Ascending aorta (tissue), 2 donors: ENCODE measurements around the gene LHFPL2. TPM values are rescaled to one million over a fixed set of nuclear protein-coding genes. Genes with fewer than 3 reads are reported as not detected.

Experiments used
- DNase-seq, 2 donors: peaks; one replicate each; pipeline ENCODE4 v3.0.0-alpha.2; 2019; ENCODE audit warnings: low spot score in 2 of 2
- H3K27ac ChIP-seq, 2 donors: fragments of 200-600 bp; sonication (generic); one replicate each; pipeline ENCODE4 v1.5.1; 2016 to 2017; ENCODE audit warnings: mild to moderate bottlenecking in 1 of 2
- H3K27me3 ChIP-seq: fragments of 200-600 bp; sonication (generic); one replicate; pipeline ENCODE4 v1.5.1; 2017
- H3K36me3 ChIP-seq, 2 donors: fragments of 200-600 bp; sonication (generic); one replicate each; pipeline ENCODE4 v1.5.1; 2016
- H3K4me1 ChIP-seq, 2 donors: fragments of 200-600 bp; sonication (generic); one replicate each; pipeline ENCODE4 v1.5.1; 2016 to 2017; ENCODE audit warnings: mild to moderate bottlenecking in 1 of 2
- H3K4me3 ChIP-seq, 2 donors: fragments of 200-600 bp; sonication (generic); one replicate each; pipeline ENCODE4 v1.5.1; 2016 to 2017; ENCODE audit warnings: mild to moderate bottlenecking in 1 of 2
- H3K9me3 ChIP-seq, 2 donors: fragments of 200-600 bp; sonication (generic); one replicate each; pipeline ENCODE4 v1.5.1; 2016
- intact Hi-C: fragments of 100-400 bp; cut with DNase I; formaldehyde crosslinking; loops from one replicate; pipeline ENCODE4 v1.15.1; 2023
- total RNA-seq: library from RNA; depleted of rRNA; stranded (reverse); fragments of >200 nt; gene quantifications from one replicate; pipeline ENCODE4 v1.1.0, GENCODE V29; 2016
- TF ChIP-seq, protein P1 (sequence below), 3 experiments: fragments of 200-600 bp in 2 of 3; fragments of 450-650 bp in 1 of 3; sonication (generic) in 2 of 3; IDR thresholded peaks; one replicate each; pipeline ENCODE4 v1.5.1; 2016 to 2019; ENCODE audit warnings: antibody characterized with exemption in 3 of 3, mild to moderate bottlenecking in 1 of 3, moderate library complexity in 1 of 3

LHFPL2 gene
- total RNA-seq, 1 donor from 2014 or later: 9.7 TPM

GRCh38 chr5:78661044-78661443 is 12.5 kb upstream of the LHFPL2 start:
- H3K9me3 ChIP-seq: no peaks in the 10 kb centered on the region
- intact Hi-C loops: no loop called here
- TF ChIP-seq, protein P1, sequence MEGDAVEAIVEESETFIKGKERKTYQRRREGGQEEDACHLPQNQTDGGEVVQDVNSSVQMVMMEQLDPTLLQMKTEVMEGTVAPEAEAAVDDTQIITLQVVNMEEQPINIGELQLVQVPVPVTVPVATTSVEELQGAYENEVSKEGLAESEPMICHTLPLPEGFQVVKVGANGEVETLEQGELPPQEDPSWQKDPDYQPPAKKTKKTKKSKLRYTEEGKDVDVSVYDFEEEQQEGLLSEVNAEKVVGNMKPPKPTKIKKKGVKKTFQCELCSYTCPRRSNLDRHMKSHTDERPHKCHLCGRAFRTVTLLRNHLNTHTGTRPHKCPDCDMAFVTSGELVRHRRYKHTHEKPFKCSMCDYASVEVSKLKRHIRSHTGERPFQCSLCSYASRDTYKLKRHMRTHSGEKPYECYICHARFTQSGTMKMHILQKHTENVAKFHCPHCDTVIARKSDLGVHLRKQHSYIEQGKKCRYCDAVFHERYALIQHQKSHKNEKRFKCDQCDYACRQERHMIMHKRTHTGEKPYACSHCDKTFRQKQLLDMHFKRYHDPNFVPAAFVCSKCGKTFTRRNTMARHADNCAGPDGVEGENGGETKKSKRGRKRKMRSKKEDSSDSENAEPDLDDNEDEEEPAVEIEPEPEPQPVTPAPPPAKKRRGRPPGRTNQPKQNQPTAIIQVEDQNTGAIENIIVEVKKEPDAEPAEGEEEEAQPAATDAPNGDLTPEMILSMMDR (IDR thresholded peaks at IDR 0.05): no peak
- peaks cover 0 to 5% of the 10 kb centered on the region in 2 donors for H3K4me1 ChIP-seq
- DNase-seq: no peak
- H3K27me3 ChIP-seq: no peaks in the 10 kb centered on the region
- no peaks in the 10 kb centered on the region for H3K36me3 ChIP-seq
- no peak overlapping the region for H3K4me3 ChIP-seq
- H3K27ac ChIP-seq: no peak overlapping the region

DNA sequence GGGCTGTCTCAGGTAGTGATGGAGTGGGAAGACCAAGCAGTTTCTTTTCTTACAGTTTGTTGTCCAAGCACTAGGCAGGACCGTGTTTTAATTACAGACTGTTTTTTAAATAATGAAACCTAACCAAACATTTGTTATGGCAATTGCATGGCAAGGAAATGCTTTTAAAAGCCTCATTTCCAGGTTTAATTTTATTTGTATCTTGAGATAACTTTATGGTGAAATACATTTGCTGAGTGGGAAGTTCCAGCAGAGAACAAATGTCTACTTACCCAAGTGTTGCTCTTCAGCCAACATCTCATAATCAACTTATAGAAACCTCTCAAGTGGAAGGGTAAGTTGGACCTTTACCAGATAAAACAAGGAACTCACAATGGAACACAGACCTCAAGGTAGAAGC is 11.8 kb upstream of the LHFPL2 start:
- H3K4me1 ChIP-seq: peaks cover 0 to 5% of the 10 kb centered on the region in 2 donors
- TF ChIP-seq, protein P1 (IDR thresholded peaks at IDR 0.05): no peak

DNA sequence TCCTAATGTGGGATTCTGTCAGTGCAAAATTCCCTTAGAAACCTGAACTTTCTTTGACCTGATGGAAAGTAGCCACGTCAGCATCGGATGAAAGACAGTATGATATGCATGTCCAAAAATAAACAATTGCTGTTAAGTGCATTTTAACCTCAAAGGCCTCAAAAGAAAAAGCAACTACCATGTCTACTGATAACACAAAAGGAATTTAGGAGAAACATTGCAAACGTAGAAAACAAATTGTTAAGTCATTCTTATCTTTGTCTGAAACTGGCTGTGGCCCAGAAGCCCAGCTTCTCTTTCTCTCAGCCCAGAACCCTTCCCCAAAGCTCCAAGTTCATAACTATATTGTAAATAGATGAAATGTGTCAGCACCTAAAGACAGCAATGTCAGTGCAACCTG is 11.1 kb upstream of the LHFPL2 start:
- H3K36me3 ChIP-seq: no peaks in the 10 kb centered on the region
- TF ChIP-seq, protein P1 (IDR thresholded peaks at IDR 0.05): no peak
- peaks cover 3 to 9% of the 10 kb centered on the region in 2 donors for H3K4me1 ChIP-seq
- no peak for DNase-seq
- no peaks in the 10 kb centered on the region for H3K9me3 ChIP-seq
- no peak overlapping the region for H3K4me3 ChIP-seq
- intact Hi-C loops: no loop called here
- peak overlapping the region in 1 of 2 donors; percentile 65 for H3K27ac ChIP-seq
- H3K27me3 ChIP-seq: no peaks in the 10 kb centered on the region

More for the DNA sequence above, 11.8 kb upstream of the LHFPL2 start:
- no peak overlapping the region for H3K27ac ChIP-seq
- H3K9me3 ChIP-seq: no peaks in the 10 kb centered on the region
- intact Hi-C loops: no loop called here
- no peaks in the 10 kb centered on the region for H3K27me3 ChIP-seq
- no peak overlapping the region for H3K4me3 ChIP-seq
- no peak for DNase-seq
- H3K36me3 ChIP-seq: no peaks in the 10 kb centered on the region

- no peaks in the 10 kb centered on the region for H3K36me3 ChIP-seq
- no peaks in the 10 kb centered on the region for H3K27me3 ChIP-seq
- H3K4me3 ChIP-seq: no peak overlapping the region
- peak overlapping the region; percentile 17 to 65 for H3K27ac ChIP-seq
- no peaks in the 10 kb centered on the region for H3K9me3 ChIP-seq
- no peak for DNase-seq
- H3K4me1 ChIP-seq: peaks cover 3 to 13% of the 10 kb centered on the region in 2 donors
- intact Hi-C loops: no loop called here
- TF ChIP-seq, protein P1 (IDR thresholded peaks at IDR 0.05): no peak
Observed at GRCh38 chr5:78659114-78659513, 10.5 kb upstream of the LHFPL2 start.

DNA sequence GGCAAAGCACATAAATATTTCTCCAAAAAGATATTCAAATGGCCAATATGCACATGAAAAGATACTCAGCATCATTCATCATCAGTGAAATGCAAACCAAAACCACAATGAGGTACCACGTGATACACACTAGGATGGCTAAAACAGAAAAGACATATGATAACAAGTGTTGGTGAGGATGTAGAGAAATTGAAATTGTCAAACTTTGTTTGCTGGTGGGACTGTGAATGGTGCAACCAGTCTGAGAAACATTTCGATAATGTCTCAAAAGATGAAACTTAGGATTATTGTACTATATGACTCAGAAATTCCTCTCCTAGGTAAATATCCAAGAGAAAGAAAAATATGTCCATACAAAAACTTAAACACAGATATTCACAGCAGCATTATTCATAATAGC is 8.6 kb upstream of the LHFPL2 start:
- intact Hi-C loops: no loop called here
- Histone ChIP-seq H3K36me3 (no peaks in the 10 kb centered on the region), H3K27me3 (no peaks in the 10 kb centered on the region), H3K27ac (no peak overlapping the region), H3K4me3 (no peak overlapping the region), H3K9me3 (no peaks in the 10 kb centered on the region), H3K4me1 (peaks cover 7 to 21% of the 10 kb centered on the region in 2 donors)
- TF ChIP-seq, protein P1 (IDR thresholded peaks at IDR 0.05): no peak
- no peak for DNase-seq

DNA sequence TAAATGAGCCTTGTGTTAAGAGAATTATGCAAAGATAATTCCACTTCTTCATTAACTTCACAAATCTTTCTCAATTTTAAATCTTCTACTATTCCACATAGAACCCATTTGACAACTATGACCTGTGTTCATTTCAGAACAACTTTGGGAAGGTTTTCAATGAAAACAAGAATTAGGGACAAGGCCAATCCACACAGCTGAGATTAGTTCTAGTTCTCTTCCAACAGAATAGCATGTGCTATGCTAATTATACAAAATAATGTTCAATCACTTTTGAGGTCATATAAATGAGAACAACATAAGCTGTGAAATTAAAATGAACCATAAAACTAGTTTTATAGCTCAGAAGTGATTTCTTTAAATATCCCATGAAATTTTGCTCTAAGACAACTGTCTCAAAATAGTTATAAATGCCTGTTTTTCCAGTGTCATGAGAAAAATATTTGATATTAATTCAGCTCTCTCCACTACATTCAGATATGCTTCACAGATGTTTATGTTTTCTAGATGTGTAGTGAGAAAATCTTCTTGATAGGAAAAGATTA is 7.2 kb upstream of the LHFPL2 start:
- TF ChIP-seq, protein P1 (IDR thresholded peaks at IDR 0.05): no peak
- Histone ChIP-seq H3K4me3 (no peak overlapping the region), H3K36me3 (no peaks in the 10 kb centered on the region), H3K27me3 (no peaks in the 10 kb centered on the region), H3K9me3 (no peaks in the 10 kb centered on the region), H3K4me1 (peaks cover 7 to 21% of the 10 kb centered on the region in 2 donors), H3K27ac (peak overlapping the region; percentile 6 to 51)
- DNase-seq: no peak
- intact Hi-C loops: no loop called here
